ENCODE data around the gene CHST12. TPM values are rescaled to one million over a fixed set of nuclear protein-coding genes. Genes with fewer than 3 reads are reported as not detected.

CHST12 gene
- total and polyA plus RNA-seq, 10 of the 15 experiments (the other 5 are each of a cell fraction or from before 2014, with no cell fraction given) = 0.05 to 14.2 (median 3.3) TPM

DNA sequence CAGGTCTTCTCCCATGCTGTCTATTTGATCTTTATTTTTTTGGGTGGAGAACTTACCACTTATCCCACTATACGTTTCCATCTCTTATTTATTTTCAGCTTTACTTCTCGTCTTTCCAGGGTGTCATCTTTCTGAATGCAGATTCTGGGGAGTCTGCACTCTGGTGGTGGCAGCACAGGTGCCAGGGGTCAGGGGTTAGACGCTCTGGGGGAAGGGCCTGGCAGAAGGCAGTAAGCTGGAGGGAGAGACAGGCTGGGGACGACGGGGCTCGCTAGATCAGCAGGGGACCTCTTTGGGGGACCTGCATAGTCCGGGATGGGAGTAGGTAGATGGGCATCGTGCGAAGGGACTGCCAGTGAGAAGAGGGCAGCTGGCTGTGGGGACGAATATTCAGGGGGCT, 22.3 kb downstream of the CHST12 start:
- in situ Hi-C loops (cut with MboI) (no loop called here), intact Hi-C loops (cut with micrococcal nuclease; ENCODE audit: unreplicated experiment) (no loop called here)
- no peaks in the 10 kb centered on the region; the same call in none of the 2 replicates for H3K79me2 ChIP-seq (ENCODE audit: control insufficient read depth, insufficient read depth, low read length)
- H3K9ac ChIP-seq (ENCODE audit: control insufficient read depth, insufficient read depth, low read length) = no peak overlapping the region
- H3K9me3 ChIP-seq (replicated peaks; ENCODE audit: control insufficient read depth, insufficient read depth, low read length) = peaks cover 1% of the 10 kb centered on the region; the same call in 2 of the 3 replicates
- BruUV-seq (replicated peaks) = no TSS peak
- ChIA-PET POLR2A (no interaction called here), CTCF (no interaction called here), SMC1A (ENCODE audit: uncharacterized antibody, unreplicated experiment) (no interaction called here), RAD21 (ENCODE audit: unreplicated experiment) (interaction anchor here (0.7 kb wide), 1 partner anchor 13 kb away, joined by 4 read pairs; no protein-coding TSS in a partner anchor)
- 0 out of 2 replicates have a peak, but pooled peaks cover 2% of the 10 kb centered on the region for H4K20me1 ChIP-seq (ENCODE audit: control insufficient read depth, insufficient read depth)
- H3K27me3 ChIP-seq (replicated peaks in 1 of 2; ENCODE audit: control insufficient read depth in 2 of 2, insufficient read depth in 2 of 2, low read length in 1 of 2) = no peaks in the 10 kb centered on the region
- ATAC-seq (no peak), DNase-seq (ENCODE audit: low read depth, low spot score) (no peak), FAIRE-seq (no peak)
- TF ChIP-seq SREBF1 (IDR thresholded peaks at IDR 0.05; ENCODE audit: low read length) = no peak
- no peak for TF ChIP-seq NR2C1 (IDR thresholded peaks at IDR 0.05)
- no peak for TF ChIP-seq USF2 (IDR thresholded peaks at IDR 0.05; ENCODE audit: borderline replicate concordance, low read depth, low read length)
- TF ChIP-seq SIX5 (IDR thresholded peaks at IDR 0.05; ENCODE audit: low read depth, low read length, severe bottlenecking) = no peak
- no peak for TF ChIP-seq MTA3 (IDR thresholded peaks at IDR 0.05; ENCODE audit: borderline replicate concordance, low read length)
- no peak for TF ChIP-seq STAT3 (IDR thresholded peaks at IDR 0.05; ENCODE audit: low read depth, low read length)
- no peak for TF ChIP-seq ZZZ3 (IDR thresholded peaks at IDR 0.05; ENCODE audit: control insufficient read depth, insufficient read length, low read depth)
- TF ChIP-seq CBX3 (IDR thresholded peaks at IDR 0.05; ENCODE audit: borderline replicate concordance, low read depth) = no peak
- no peak for TF ChIP-seq RB1 (IDR thresholded peaks at IDR 0.05; ENCODE audit: borderline replicate concordance)
- TF ChIP-seq BMI1 (IDR thresholded peaks at IDR 0.05; ENCODE audit: borderline replicate concordance) = no peak
- no peak for TF ChIP-seq TBL1XR1 (IDR thresholded peaks at IDR 0.05; ENCODE audit: low read depth, low read length)
- H3K4me1 ChIP-seq (ENCODE audit: control insufficient read depth, insufficient read depth, low read length) = no peaks in the 10 kb centered on the region
- no peak overlapping the region for H3K4me2 ChIP-seq (ENCODE audit: control insufficient read depth, insufficient read depth)
- H3K36me3 ChIP-seq (ENCODE audit: control insufficient read depth in 2 of 2, insufficient read depth in 2 of 2, low read length in 1 of 2) = peaks cover 0 to 3% of the 10 kb centered on the region in 2 experiments; a peak in 3 of 4 replicates
- WGBS (ENCODE audit: insufficient coverage, insufficient replicate concordance, low lambda C conversion rate, missing lambda C conversion rate) = 79% methylated on average over 10 of the region's 10 CpGs
- H3K27ac ChIP-seq (ENCODE audit: control insufficient read depth, insufficient read depth) = no peak overlapping the region
- H3K4me3 ChIP-seq = no peak overlapping the region
- no peak overlapping the region for H2AFZ ChIP-seq (ENCODE audit: control insufficient read depth, low read depth, low read length)

Measured in GM12878 (cell line).